GM23248 (cell line): ENCODE results near the gene SIAH2. TPM values are rescaled to one million over a fixed set of nuclear protein-coding genes. Genes with fewer than 3 reads are reported as not detected.

Source experiments
- DNase-seq: peaks from one replicate; pipeline ENCODE4 v3.0.0-alpha.2; 2015
- H2AFZ ChIP-seq: fragments of 200-600 bp; sonication (generic); 2 replicates; pipeline ENCODE4 v1.6.1; 2016; ENCODE audit warnings: antibody characterized with exemption
- H3F3A ChIP-seq: fragments of 200-600 bp; sonication (generic); 2 replicates; pipeline ENCODE4 v1.6.1; 2016; ENCODE audit warnings: mild to moderate bottlenecking, antibody characterized with exemption, mixed run types; ENCODE audit not compliant: insufficient read depth
- H3K27ac ChIP-seq: fragments of 200-600 bp; sonication (generic); 2 replicates; pipeline ENCODE4 v1.5.1; 2016; ENCODE audit warnings: mild to moderate bottlenecking
- H3K27me3 ChIP-seq: fragments of 200-600 bp; sonication (generic); replicated peaks from 2 replicates; pipeline ENCODE4 v1.6.1; 2016; ENCODE audit warnings: mild to moderate bottlenecking; ENCODE audit not compliant: insufficient read depth
- H3K36me3 ChIP-seq: fragments of 200-600 bp; sonication (generic); 2 replicates; pipeline ENCODE4 v1.6.1; 2016; ENCODE audit warnings: low read depth, mild to moderate bottlenecking
- H3K4me1 ChIP-seq: fragments of 200-600 bp; sonication (generic); 2 replicates; pipeline ENCODE4 v1.6.1; 2016; ENCODE audit warnings: mild to moderate bottlenecking; ENCODE audit not compliant: insufficient read depth
- H3K4me2 ChIP-seq: fragments of 200-600 bp; sonication (generic); one replicate; pipeline ENCODE4 v1.6.1; 2016; ENCODE audit warnings: mild to moderate bottlenecking; ENCODE audit not compliant: unreplicated experiment
- H3K4me3 ChIP-seq: fragments of 200-600 bp; sonication (generic); 2 replicates; pipeline ENCODE4 v1.5.1; 2016; ENCODE audit warnings: mild to moderate bottlenecking
- H3K79me2 ChIP-seq: fragments of 200-600 bp; sonication (generic); 2 replicates; pipeline ENCODE4 v1.6.1; 2016; ENCODE audit warnings: mild to moderate bottlenecking; ENCODE audit not compliant: insufficient read depth
- H3K9ac ChIP-seq: fragments of 200-600 bp; sonication (generic); 2 replicates; pipeline ENCODE4 v1.6.1; 2016; ENCODE audit warnings: mild to moderate bottlenecking
- H3K9me2 ChIP-seq: fragments of 200-600 bp; sonication (generic); 2 replicates; pipeline ENCODE4 v1.6.1; 2016; ENCODE audit warnings: mixed run types, mild to moderate bottlenecking, moderate library complexity; ENCODE audit not compliant: insufficient read depth
- H3K9me3 ChIP-seq: fragments of 200-600 bp; sonication (generic); one replicate; pipeline ENCODE4 v1.6.1; 2017; ENCODE audit warnings: low read depth
- H4K20me1 ChIP-seq: fragments of 200-600 bp; sonication (generic); 2 replicates; pipeline ENCODE4 v1.6.0; 2016; ENCODE audit not compliant: insufficient read depth
- EZH2 ChIP-seq: fragments of 200-600 bp; sonication (generic); IDR thresholded peaks from 2 replicates; pipeline ENCODE4 v1.6.1; 2018; ENCODE audit warnings: antibody characterized with exemption, mild to moderate bottlenecking; ENCODE audit not compliant: insufficient read depth, poor library complexity, severe bottlenecking
- EZH2phosphoT487 ChIP-seq: fragments of 200-600 bp; sonication (generic); IDR thresholded peaks from 2 replicates; pipeline ENCODE4 v1.6.1; 2018; ENCODE audit warnings: antibody characterized with exemption, moderate library complexity, mild to moderate bottlenecking, low read depth; ENCODE audit not compliant: insufficient read depth
- WGBS, 2 experiments: methylation state at CpG; one replicate each; pipeline ENCODE4 v1.1.6; 2015 to 2017; ENCODE audit warnings: low lambda C conversion rate in 2 of 2, low coverage in 1 of 2; ENCODE audit errors: missing lambda C conversion rate in 2 of 2; 5-methylcytosine and 5-hydroxymethylcytosine counted together
- in situ Hi-C: fragments of 300-500 bp; cut with MboI; formaldehyde crosslinking; loops from 2 replicates; pipeline ENCODE4 v1.15.0; 2020
- polyA plus RNA-seq: library from polyadenylated mRNA; unstranded; fragments of >200 nt; fragmentation: Nextera tagmentation; extraction: Ambion mirVana; gene quantifications from 2 replicates; pipeline ENCODE4 v1.2.1, GENCODE V29; 2016
- total RNA-seq: library from RNA; depleted of rRNA; stranded (reverse); fragments of >200 nt; shearing (Covaris generic); gene quantifications from 2 replicates; pipeline ENCODE4 v1.2.3, GENCODE V29; 2014

Gene SIAH2
- total and polyA plus RNA-seq, 2 experiments from 2014 or later, result 27.2 to 84.7 TPM

GRCh38 chr3:150784747-150785125 lies 21.8 kb upstream of the SIAH2 start:
- Histone ChIP-seq H3K79me2 (no peaks in the 10 kb centered on the region), H3K9me2 (no peaks in the 10 kb centered on the region), H3K4me2 (no peak overlapping the region), H3K4me1 (peaks cover 14% of the 10 kb centered on the region; the same call in 1 of the 2 replicates), H3K4me3 (no peak overlapping the region), H3K36me3 (no peaks in the 10 kb centered on the region), H4K20me1 (no peaks in the 10 kb centered on the region), H3K9me3 (no peaks in the 10 kb centered on the region), H3K27me3 (no peaks in the 10 kb centered on the region), H3K27ac (no peak overlapping the region), H2AFZ (no peak overlapping the region), H3K9ac (no peak overlapping the region), H3F3A (no peaks in the 10 kb centered on the region)
- TF ChIP-seq EZH2 (no peak), EZH2phosphoT487 (no peak)
- DNase-seq, result no peak
- in situ Hi-C loops, result no loop called here

DNA sequence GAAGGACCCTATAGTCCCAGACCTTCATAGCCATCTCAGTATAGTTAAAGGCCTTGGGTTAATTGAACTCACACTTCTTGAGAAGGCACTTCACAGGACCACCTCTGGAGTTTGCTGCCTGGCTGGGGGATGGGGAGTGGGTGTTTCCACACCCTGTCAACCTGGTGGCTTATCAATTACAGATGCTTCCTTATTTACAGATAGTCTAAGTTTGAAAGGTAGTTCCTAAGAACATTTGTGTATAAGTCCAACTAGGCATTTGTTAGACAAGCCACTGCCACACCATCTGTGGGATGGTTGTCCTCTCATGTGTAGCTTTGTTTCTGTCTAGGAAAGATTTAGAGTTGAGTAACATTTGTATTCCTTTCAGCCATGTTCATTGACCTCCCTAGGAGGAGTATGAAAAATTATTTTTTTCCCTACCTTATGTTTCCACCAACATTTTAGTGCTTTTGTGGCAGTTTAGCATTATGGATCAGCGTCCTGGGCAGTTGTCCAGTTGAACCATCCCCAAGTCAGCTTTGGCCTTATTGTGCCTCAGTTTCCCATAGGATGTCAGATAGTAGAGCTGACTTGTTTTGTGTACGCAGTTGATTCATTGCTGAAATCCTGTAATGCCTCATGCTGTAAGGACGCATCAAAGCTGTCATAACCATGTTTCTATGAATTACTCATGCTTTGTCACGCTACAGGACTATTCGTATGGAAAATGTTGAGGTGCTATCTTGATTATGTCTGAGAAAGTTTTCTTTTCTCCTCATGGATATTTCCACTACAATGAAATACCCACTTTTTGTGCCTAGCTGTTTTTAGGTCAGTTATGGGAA lies 21.2 kb upstream of the SIAH2 start:
- H3K27ac ChIP-seq, result no peak overlapping the region
- H3K4me2 ChIP-seq, result no peak overlapping the region
- no peaks in the 10 kb centered on the region for H4K20me1 ChIP-seq
- no peaks in the 10 kb centered on the region for H3K27me3 ChIP-seq
- peaks cover 14% of the 10 kb centered on the region; the same call in 1 of the 2 replicates for H3K4me1 ChIP-seq
- H3K4me3 ChIP-seq, result no peak overlapping the region
- H3K9me3 ChIP-seq, result no peaks in the 10 kb centered on the region
- DNase-seq, result no peak
- no peaks in the 10 kb centered on the region for H3K36me3 ChIP-seq
- H3K9me2 ChIP-seq, result no peaks in the 10 kb centered on the region
- no peak overlapping the region for H2AFZ ChIP-seq
- no peaks in the 10 kb centered on the region for H3F3A ChIP-seq
- in situ Hi-C loops, result no loop called here
- H3K79me2 ChIP-seq, result no peaks in the 10 kb centered on the region
- no peak for TF ChIP-seq EZH2phosphoT487
- no peak for TF ChIP-seq EZH2
- 79 to 84% methylated on average over 5 of the region's 5 CpGs for WGBS, 2 experiments
- H3K9ac ChIP-seq, result no peak overlapping the region

- Histone ChIP-seq H3K4me3 (no peak overlapping the region), H3K79me2 (no peaks in the 10 kb centered on the region), H3K9me3 (no peaks in the 10 kb centered on the region), H3F3A (no peaks in the 10 kb centered on the region), H3K4me2 (no peak overlapping the region), H3K27me3 (no peaks in the 10 kb centered on the region), H3K36me3 (no peaks in the 10 kb centered on the region), H4K20me1 (no peaks in the 10 kb centered on the region), H3K27ac (no peak overlapping the region), H3K9me2 (no peaks in the 10 kb centered on the region), H2AFZ (no peak overlapping the region), H3K9ac (no peak overlapping the region), H3K4me1 (peaks cover 14% of the 10 kb centered on the region; the same call in 1 of the 2 replicates)
- DNase-seq, result no peak
- TF ChIP-seq EZH2 (no peak), EZH2phosphoT487 (no peak)
- whole genome bisulfite sequencing, 2 experiments, result 8 to 20% methylated on average over 1 of the region's 1 CpG
- in situ Hi-C loops, result no loop called here
These were observed 20.3 kb upstream of the SIAH2 start for GRCh38 chr3:150783316-150783715.

GRCh38 chr3:150779402-150779858 lies 16.5 kb upstream of the SIAH2 start:
- WGBS, 2 experiments, result 80 to 86% methylated on average over 22 of the region's 22 CpGs
- Histone ChIP-seq H3K4me1 (peaks cover 9% of the 10 kb centered on the region), H3K4me3 (no peak overlapping the region), H3K9me2 (no peaks in the 10 kb centered on the region), H3K27me3 (no peaks in the 10 kb centered on the region), H2AFZ (no peak overlapping the region), H3K27ac (no peak overlapping the region), H3F3A (no peaks in the 10 kb centered on the region; the same call in 1 of the 2 replicates), H3K9me3 (no peaks in the 10 kb centered on the region), H3K79me2 (no peaks in the 10 kb centered on the region), H3K9ac (no peak overlapping the region), H3K4me2 (no peak overlapping the region), H4K20me1 (no peaks in the 10 kb centered on the region), H3K36me3 (no peaks in the 10 kb centered on the region)
- TF ChIP-seq EZH2phosphoT487 (no peak), EZH2 (no peak)
- no peak for DNase-seq
- in situ Hi-C loops, result no loop called here
